GM18505 (cell line): ENCODE results near the gene SLC6A12.

Source experiments
- ATAC-seq: cut with Tn5 transposase; IDR thresholded peaks from one replicate; pipeline ENCODE4 v1.9.1; 2021; ENCODE audit not compliant: unreplicated experiment
- POLR2A ChIP-seq: IDR thresholded peaks from 4 replicates; pipeline ENCODE4 v1.6.1; 2011; ENCODE audit warnings: borderline replicate concordance; ENCODE audit not compliant: insufficient read depth, insufficient read length; ENCODE audit errors: extremely low read depth

Gene SLC6A12

GRCh38 chr12:180445-180844, 33.5 kb downstream of the SLC6A12 start:
- TF ChIP-seq POLR2A = no peak
- ATAC-seq = no peak

GRCh38 chr12:179885-180284, 34.1 kb downstream of the SLC6A12 start:
- TF ChIP-seq POLR2A = no peak
- no peak for ATAC-seq

GRCh38 chr12:179131-179884, 34.6 kb downstream of the SLC6A12 start:
- ATAC-seq = no peak
- TF ChIP-seq POLR2A = no peak

GRCh38 chr12:178829-179109, 35.2 kb downstream of the SLC6A12 start:
- TF ChIP-seq POLR2A = no peak

GRCh38 chr12:177980-178828, 35.8 kb downstream of the SLC6A12 start:
- TF ChIP-seq POLR2A = no peak

More at GRCh38 chr12:178829-179109, 35.2 kb downstream of the SLC6A12 start:
- ATAC-seq = no peak

GRCh38 chr12:177336-177979, 36.5 kb downstream of the SLC6A12 start:
- no peak for TF ChIP-seq POLR2A
- no peak for ATAC-seq

More at GRCh38 chr12:177980-178828, 35.8 kb downstream of the SLC6A12 start:
- no peak for ATAC-seq

- ATAC-seq = no peak
- no peak for TF ChIP-seq POLR2A
These were observed 37.4 kb downstream of the SLC6A12 start for GRCh38 chr12:176321-177181.

- no peak for ATAC-seq
- no peak for TF ChIP-seq POLR2A
These were observed 38.2 kb downstream of the SLC6A12 start for GRCh38 chr12:175759-176158.

GRCh38 chr12:175250-175649, 38.7 kb downstream of the SLC6A12 start:
- no peak for TF ChIP-seq POLR2A
- ATAC-seq = no peak

GRCh38 chr12:174596-174995, 39.4 kb downstream of the SLC6A12 start:
- ATAC-seq = no peak

GRCh38 chr12:174124-174523, 39.8 kb downstream of the SLC6A12 start:
- no peak for ATAC-seq
- no peak for TF ChIP-seq POLR2A

More at GRCh38 chr12:174596-174995, 39.4 kb downstream of the SLC6A12 start:
- TF ChIP-seq POLR2A = no peak

GRCh38 chr12:172732-173161, 41.2 kb downstream of the SLC6A12 start:
- no peak for TF ChIP-seq POLR2A
- no peak for ATAC-seq

- ATAC-seq = no peak
- no peak for TF ChIP-seq POLR2A
These were observed 41.9 kb downstream of the SLC6A12 start for GRCh38 chr12:171743-172676.

- ATAC-seq = no peak
- no peak for TF ChIP-seq POLR2A
These were observed 42.7 kb downstream of the SLC6A12 start for GRCh38 chr12:171276-171675.
